ENCODE data around the gene SRRT.

SRRT gene

GRCh38 chr7:100882201-100882600, 7.3 kb downstream of the SRRT start:
- DNase-seq (ENCODE audit: low read depth in 2 of 2), result no peak

DNA sequence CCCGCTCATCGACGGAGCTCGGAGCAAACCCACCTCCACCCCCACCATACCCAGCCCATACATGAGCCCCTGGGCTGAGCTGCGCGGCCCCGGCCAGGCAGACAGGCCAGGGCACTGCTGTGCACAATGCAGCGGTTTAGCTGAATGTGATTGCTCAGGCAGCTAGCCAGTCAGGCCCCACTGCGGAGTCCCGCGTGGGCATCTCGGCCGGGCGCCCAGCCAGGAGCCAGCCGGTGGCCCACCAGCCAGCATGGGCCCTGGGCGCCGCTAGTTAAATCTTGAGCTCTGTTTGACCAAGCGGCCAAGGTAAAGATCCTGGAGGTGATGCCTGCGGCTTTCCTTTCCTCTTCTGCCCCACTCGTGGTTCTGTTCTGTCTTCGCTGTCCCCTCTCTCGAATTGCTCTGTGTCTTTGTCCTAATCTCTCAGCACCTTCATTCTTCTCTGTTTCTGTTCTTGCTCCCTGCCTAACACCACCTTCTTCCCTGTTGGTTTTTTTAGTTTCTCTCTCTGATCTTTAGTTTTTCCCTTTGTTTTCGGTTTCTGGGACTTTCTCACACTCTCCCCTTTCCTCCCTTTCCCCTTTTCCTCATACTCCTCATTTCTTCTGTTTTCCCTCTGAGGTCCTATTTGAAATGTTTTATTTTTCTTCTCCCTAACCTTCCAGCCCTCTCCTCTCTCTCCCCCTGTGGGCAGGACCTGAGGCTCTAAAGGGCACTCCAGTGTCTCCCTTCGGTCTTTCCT, 8.1 kb downstream of the SRRT start:
- no peak for DNase-seq (ENCODE audit: low read depth in 2 of 2)

- no peak for DNase-seq (ENCODE audit: low read depth in 2 of 2)
These were observed 10.0 kb downstream of the SRRT start for GRCh38 chr7:100884736-100885439.

GRCh38 chr7:100885440-100886141, 10.7 kb downstream of the SRRT start:
- DNase-seq (ENCODE audit: low read depth in 2 of 2), result no peak

- no peak for DNase-seq (ENCODE audit: low read depth in 2 of 2)
These were observed 11.4 kb downstream of the SRRT start for GRCh38 chr7:100886142-100886935.

DNA sequence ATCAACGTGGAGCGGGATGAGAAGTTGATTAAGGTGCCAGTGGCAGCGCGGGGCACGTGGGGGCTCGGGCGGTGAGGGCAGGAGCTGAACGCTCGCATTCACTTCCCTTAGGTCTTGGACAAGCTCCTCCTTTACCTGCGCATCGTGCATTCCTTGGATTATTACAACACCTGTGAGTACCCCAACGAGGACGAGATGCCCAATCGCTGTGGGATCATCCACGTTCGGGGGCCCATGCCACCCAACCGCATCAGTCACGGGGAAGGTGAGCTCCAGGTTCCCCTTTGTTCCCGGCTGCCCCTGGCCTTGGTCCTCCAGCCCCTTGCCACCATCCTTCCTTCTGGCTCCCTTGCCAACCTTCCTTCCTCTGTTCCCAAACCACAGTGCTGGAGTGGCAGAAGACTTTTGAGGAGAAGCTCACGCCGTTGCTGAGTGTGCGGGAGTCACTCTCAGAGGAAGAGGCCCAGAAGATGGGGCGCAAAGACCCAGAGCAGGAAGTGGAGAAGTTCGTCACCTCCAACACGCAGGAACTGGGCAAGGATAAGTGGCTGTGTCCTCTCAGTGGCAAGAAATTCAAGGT, 12.1 kb downstream of the SRRT start:
- DNase-seq (ENCODE audit: low read depth in 2 of 2), result no peak

GRCh38 chr7:100887516-100888290, 12.8 kb downstream of the SRRT start:
- DNase-seq (ENCODE audit: low read depth in 2 of 2), result no peak

DNA sequence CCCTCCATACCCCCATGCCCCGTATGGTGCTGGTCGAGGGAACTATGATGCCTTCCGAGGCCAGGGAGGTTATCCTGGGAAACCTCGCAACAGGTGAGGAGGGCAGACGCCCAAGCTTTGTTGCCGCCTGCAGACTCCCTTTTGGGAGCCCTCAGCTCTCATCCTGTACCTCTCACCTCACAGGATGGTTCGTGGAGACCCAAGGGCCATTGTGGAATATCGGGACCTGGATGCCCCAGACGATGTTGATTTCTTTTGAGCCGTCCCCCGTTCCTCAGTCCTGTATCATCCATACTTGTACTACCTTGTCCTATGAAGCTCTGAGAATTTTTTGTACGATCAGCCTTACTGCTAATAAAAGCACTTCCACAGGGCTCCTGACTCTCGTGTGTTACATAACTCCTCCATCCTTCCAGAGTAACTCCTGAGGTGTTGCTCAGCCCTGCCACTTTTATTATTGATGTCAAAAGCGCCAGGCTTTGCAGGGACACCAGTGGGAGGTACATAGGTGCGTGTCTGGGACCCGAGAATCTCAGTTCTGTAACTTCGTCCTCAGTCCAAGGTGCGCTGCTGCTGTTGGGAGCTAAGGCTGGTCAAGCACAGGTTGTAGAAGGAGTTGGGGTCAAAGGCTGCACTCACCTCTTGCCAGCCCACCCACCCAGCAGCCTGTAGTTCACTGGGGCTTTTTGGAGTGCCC, 13.5 kb downstream of the SRRT start:
- DNase-seq (ENCODE audit: low read depth in 2 of 2), result no peak

- no peak for DNase-seq (ENCODE audit: low read depth in 2 of 2)
These were observed 14.3 kb downstream of the SRRT start, which contains the start of gene UFSP1 for GRCh38 chr7:100888988-100889750. TSS of gene UFSP1 (minus strand) at chr7:100889715. CDS start at chr7:100889271, 444 bp downstream.

- no peak for DNase-seq (ENCODE audit: low read depth in 2 of 2)
These were observed 16.0 kb downstream of the SRRT start for GRCh38 chr7:100890653-100891567.

DNA sequence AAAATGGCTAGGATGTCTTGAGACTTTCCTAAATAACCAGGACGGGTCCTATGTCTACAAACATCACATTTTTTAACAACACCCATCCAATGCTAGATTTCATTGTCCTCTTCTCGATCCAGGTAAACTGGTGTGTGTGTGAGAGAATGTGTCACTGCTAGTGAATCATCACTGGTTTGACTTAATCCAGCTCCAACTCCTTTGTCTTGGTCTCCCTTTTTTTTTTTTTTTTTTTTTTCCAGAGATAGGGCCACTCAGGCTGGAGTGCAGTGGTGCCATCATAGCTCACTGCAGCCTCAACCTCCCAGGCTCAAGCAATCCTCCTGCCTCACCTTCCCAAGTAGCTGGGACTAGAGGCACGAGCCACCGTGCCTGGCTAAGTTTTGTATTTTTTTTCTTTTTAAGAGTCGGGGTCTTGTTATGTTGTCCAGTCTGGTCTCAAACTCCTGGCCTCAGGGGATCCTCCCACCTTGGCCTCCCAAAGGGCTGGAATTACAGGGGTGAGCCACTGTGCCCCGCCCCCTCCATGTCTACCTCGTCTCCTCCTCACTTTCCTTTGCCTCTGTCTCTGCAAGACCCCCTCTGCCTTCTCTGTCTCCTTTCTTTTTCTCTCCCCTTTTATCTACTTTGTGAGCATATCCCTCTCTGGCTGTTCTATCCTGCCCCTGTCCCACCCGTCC, 16.8 kb downstream of the SRRT start:
- no peak for DNase-seq (ENCODE audit: low read depth in 2 of 2)

DNA sequence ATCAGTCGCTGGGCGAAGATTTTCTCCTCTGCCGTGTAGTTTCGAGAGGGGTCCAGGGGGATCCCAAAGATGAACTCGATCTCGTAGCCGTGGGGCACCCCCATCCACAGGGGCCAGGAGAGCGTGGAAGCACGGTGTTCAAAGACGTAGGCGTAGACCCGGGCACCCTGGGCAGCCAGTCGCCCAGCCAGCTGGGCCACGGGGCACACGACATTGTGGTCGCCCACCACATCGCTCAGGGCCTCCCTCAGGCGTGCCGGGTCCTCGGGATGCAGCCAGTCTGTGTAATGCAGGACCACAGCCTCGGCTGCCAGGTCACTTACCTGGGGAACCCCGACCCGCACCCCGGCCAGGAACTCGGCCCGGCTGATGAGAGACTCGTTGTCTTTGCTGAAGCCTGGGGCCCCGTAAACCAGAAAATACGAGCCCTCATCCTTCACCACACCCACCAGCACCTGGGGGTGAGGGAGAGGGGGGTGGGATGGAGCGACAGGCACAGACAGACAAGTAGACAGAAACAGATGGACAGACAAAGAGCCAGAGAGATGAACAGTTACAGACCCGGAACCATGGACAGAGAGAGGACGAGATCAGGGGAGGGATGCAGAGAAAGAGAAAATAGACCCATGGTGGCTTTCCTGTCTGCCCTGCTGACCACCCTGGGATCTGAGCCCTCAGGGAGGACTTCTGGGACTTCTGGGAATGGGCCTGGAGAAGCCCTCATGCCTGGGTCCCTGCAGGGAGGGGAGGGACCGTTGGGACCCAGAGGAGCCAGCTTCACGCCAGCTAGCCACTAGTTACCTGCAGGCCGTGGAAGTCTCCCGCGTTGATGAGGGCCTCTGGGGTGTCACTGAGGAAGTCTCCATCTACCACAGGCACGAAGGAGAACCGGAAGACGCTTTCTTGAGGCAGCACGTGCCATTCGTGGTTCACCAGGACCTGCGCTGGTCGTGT, 17.7 kb downstream of the SRRT start:
- DNase-seq (ENCODE audit: low read depth in 2 of 2), result no peak

GRCh38 chr7:100893318-100893895, 18.5 kb downstream of the SRRT start:
- no peak for DNase-seq (ENCODE audit: low read depth in 2 of 2)

- no peak for DNase-seq (ENCODE audit: low read depth in 2 of 2)
These were observed 19.2 kb downstream of the SRRT start for GRCh38 chr7:100893910-100894721.
